ENCODE data around the gene CA12.

The CA12 gene

GRCh38 chr15:63378946-63379345 lies 2.7 kb downstream of the CA12 start:
- no peaks in the 10 kb centered on the region for H3K9me3 ChIP-seq (ENCODE audit: severe bottlenecking)
- no peak overlapping the region for H3K4me3 ChIP-seq (ENCODE audit: low read depth, low read length)
- no peak for TF ChIP-seq CTCF (IDR thresholded peaks at IDR 0.05; ENCODE audit: low read depth, low read length)
- DNase-seq = no peak
- no peak overlapping the region for H3K27ac ChIP-seq
- H3K36me3 ChIP-seq = no peaks in the 10 kb centered on the region
- H3K27me3 ChIP-seq (ENCODE audit: insufficient read depth, low read depth, severe bottlenecking) = no peaks in the 10 kb centered on the region

- DNase-seq = peak; percentile 32
- no peak for TF ChIP-seq CTCF (IDR thresholded peaks at IDR 0.05; ENCODE audit: low read depth, low read length)
- Histone ChIP-seq H3K4me3 (ENCODE audit: low read depth, low read length) (no peak overlapping the region), H3K27me3 (ENCODE audit: insufficient read depth, low read depth, severe bottlenecking) (no peaks in the 10 kb centered on the region), H3K27ac (no peak overlapping the region), H3K36me3 (no peaks in the 10 kb centered on the region), H3K9me3 (ENCODE audit: severe bottlenecking) (no peaks in the 10 kb centered on the region)
Measured at GRCh38 chr15:63374686-63375520, 6.7 kb downstream of the CA12 start.

- no peak overlapping the region for H3K4me3 ChIP-seq (ENCODE audit: low read depth, low read length)
- no peak for TF ChIP-seq CTCF (IDR thresholded peaks at IDR 0.05; ENCODE audit: low read depth, low read length)
- H3K36me3 ChIP-seq = no peaks in the 10 kb centered on the region
- H3K9me3 ChIP-seq (ENCODE audit: severe bottlenecking) = no peaks in the 10 kb centered on the region
- DNase-seq = no peak
- no peaks in the 10 kb centered on the region for H3K27me3 ChIP-seq (ENCODE audit: insufficient read depth, low read depth, severe bottlenecking)
- no peak overlapping the region for H3K27ac ChIP-seq
Measured at GRCh38 chr15:63373866-63374548, 7.6 kb downstream of the CA12 start.

- H3K4me3 ChIP-seq (ENCODE audit: low read depth, low read length) = no peak overlapping the region
- H3K27me3 ChIP-seq (ENCODE audit: insufficient read depth, low read depth, severe bottlenecking) = no peaks in the 10 kb centered on the region
- H3K27ac ChIP-seq = no peak overlapping the region
- no peak for DNase-seq
- no peaks in the 10 kb centered on the region for H3K36me3 ChIP-seq
- no peaks in the 10 kb centered on the region for H3K9me3 ChIP-seq (ENCODE audit: severe bottlenecking)
- TF ChIP-seq CTCF (IDR thresholded peaks at IDR 0.05; ENCODE audit: low read depth, low read length) = no peak
Measured at GRCh38 chr15:63373330-63373729, 8.3 kb downstream of the CA12 start.

GRCh38 chr15:63372753-63373152 lies 8.9 kb downstream of the CA12 start:
- Histone ChIP-seq H3K9me3 (ENCODE audit: severe bottlenecking) (no peaks in the 10 kb centered on the region), H3K4me3 (ENCODE audit: low read depth, low read length) (no peak overlapping the region), H3K27ac (no peak overlapping the region), H3K36me3 (no peaks in the 10 kb centered on the region), H3K27me3 (ENCODE audit: insufficient read depth, low read depth, severe bottlenecking) (no peaks in the 10 kb centered on the region)
- DNase-seq = no peak
- no peak for TF ChIP-seq CTCF (IDR thresholded peaks at IDR 0.05; ENCODE audit: low read depth, low read length)
